Measurements from ENCODE around the gene TYRP1.

Gene TYRP1

GRCh38 chr9:12652973-12653372 is 40.2 kb upstream of the TYRP1 start:
- no peaks in the 10 kb centered on the region for H3K79me2 ChIP-seq (ENCODE audit: low read length)
- no peak overlapping the region for H3K4me2 ChIP-seq (ENCODE audit: low read length)
- H2AFZ ChIP-seq (ENCODE audit: low read depth, low read length): no peak overlapping the region
- H3K36me3 ChIP-seq (replicated peaks; ENCODE audit: low read depth, low read length): no peaks in the 10 kb centered on the region
- no peaks in the 10 kb centered on the region for H3K9me3 ChIP-seq (ENCODE audit: insufficient read depth, low read length)
- H3K27ac ChIP-seq (ENCODE audit: low read length): no peak overlapping the region
- H4K20me1 ChIP-seq (ENCODE audit: insufficient read depth, low read length): no peaks in the 10 kb centered on the region
- no peak overlapping the region for H3K9ac ChIP-seq (ENCODE audit: low read length)
- TF ChIP-seq EZH2phosphoT487 (IDR thresholded peaks at IDR 0.05; ENCODE audit: low read depth) (no peak), CTCF (IDR thresholded peaks at IDR 0.05; ENCODE audit: low read depth, low read length) (no peak)
- H3K27me3 ChIP-seq (ENCODE audit: low read depth, low read length): no peaks in the 10 kb centered on the region
- H3K4me1 ChIP-seq (ENCODE audit: low read length): peaks cover 8% of the 10 kb centered on the region; the same call in 1 of the 2 replicates
- H3K4me3 ChIP-seq (ENCODE audit: low read length): no peak overlapping the region

- H4K20me1 ChIP-seq (ENCODE audit: insufficient read depth, low read length): no peaks in the 10 kb centered on the region
- no peaks in the 10 kb centered on the region for H3K27me3 ChIP-seq (ENCODE audit: low read depth, low read length)
- H3K36me3 ChIP-seq (replicated peaks; ENCODE audit: low read depth, low read length): no peaks in the 10 kb centered on the region
- H3K4me1 ChIP-seq (ENCODE audit: low read length): no peaks in the 10 kb centered on the region
- no peak overlapping the region for H3K4me3 ChIP-seq (ENCODE audit: low read length)
- no peak overlapping the region for H3K9ac ChIP-seq (ENCODE audit: low read length)
- no peak overlapping the region for H3K27ac ChIP-seq (ENCODE audit: low read length)
- no peaks in the 10 kb centered on the region for H3K79me2 ChIP-seq (ENCODE audit: low read length)
- no peak overlapping the region for H2AFZ ChIP-seq (ENCODE audit: low read depth, low read length)
- no peak for TF ChIP-seq EZH2phosphoT487 (IDR thresholded peaks at IDR 0.05; ENCODE audit: low read depth)
- no peak for TF ChIP-seq CTCF (IDR thresholded peaks at IDR 0.05; ENCODE audit: low read depth, low read length)
- H3K9me3 ChIP-seq (ENCODE audit: insufficient read depth, low read length): no peaks in the 10 kb centered on the region
- no peak overlapping the region for H3K4me2 ChIP-seq (ENCODE audit: low read length)
These were observed 36.4 kb upstream of the TYRP1 start for GRCh38 chr9:12656803-12657202.

- no peak overlapping the region for H2AFZ ChIP-seq (ENCODE audit: low read depth, low read length)
- no peaks in the 10 kb centered on the region for H3K4me1 ChIP-seq (ENCODE audit: low read length)
- H3K27me3 ChIP-seq (ENCODE audit: low read depth, low read length): no peaks in the 10 kb centered on the region
- no peak overlapping the region for H3K9ac ChIP-seq (ENCODE audit: low read length)
- H3K36me3 ChIP-seq (replicated peaks; ENCODE audit: low read depth, low read length): no peaks in the 10 kb centered on the region
- no peak overlapping the region for H3K27ac ChIP-seq (ENCODE audit: low read length)
- no peaks in the 10 kb centered on the region for H3K79me2 ChIP-seq (ENCODE audit: low read length)
- TF ChIP-seq EZH2phosphoT487 (IDR thresholded peaks at IDR 0.05; ENCODE audit: low read depth): no peak
- no peak for TF ChIP-seq CTCF (IDR thresholded peaks at IDR 0.05; ENCODE audit: low read depth, low read length)
- no peak overlapping the region for H3K4me3 ChIP-seq (ENCODE audit: low read length)
- H4K20me1 ChIP-seq (ENCODE audit: insufficient read depth, low read length): no peaks in the 10 kb centered on the region
- H3K9me3 ChIP-seq (ENCODE audit: insufficient read depth, low read length): no peaks in the 10 kb centered on the region
- no peak overlapping the region for H3K4me2 ChIP-seq (ENCODE audit: low read length)
These were observed 36.0 kb upstream of the TYRP1 start for GRCh38 chr9:12657233-12657632.

- H2AFZ ChIP-seq (ENCODE audit: low read depth, low read length): no peak overlapping the region
- TF ChIP-seq CTCF (IDR thresholded peaks at IDR 0.05; ENCODE audit: low read depth, low read length) (no peak), EZH2phosphoT487 (IDR thresholded peaks at IDR 0.05; ENCODE audit: low read depth) (no peak)
These were observed 35.2 kb upstream of the TYRP1 start for GRCh38 chr9:12657998-12658397.

More at GRCh38 chr9:12657998-12658397, 35.2 kb upstream of the TYRP1 start:
- Histone ChIP-seq H3K27me3 (ENCODE audit: low read depth, low read length) (no peaks in the 10 kb centered on the region), H3K4me2 (ENCODE audit: low read length) (no peak overlapping the region), H4K20me1 (ENCODE audit: insufficient read depth, low read length) (no peaks in the 10 kb centered on the region), H3K9ac (ENCODE audit: low read length) (no peak overlapping the region), H3K79me2 (ENCODE audit: low read length) (no peaks in the 10 kb centered on the region), H3K4me1 (ENCODE audit: low read length) (no peaks in the 10 kb centered on the region), H3K4me3 (ENCODE audit: low read length) (no peak overlapping the region), H3K9me3 (ENCODE audit: insufficient read depth, low read length) (no peaks in the 10 kb centered on the region), H3K36me3 (replicated peaks; ENCODE audit: low read depth, low read length) (no peaks in the 10 kb centered on the region), H3K27ac (ENCODE audit: low read length) (no peak overlapping the region)

All from OCI-LY3 (cell line).